HepG2 (cell line): Measurements from ENCODE around the gene FZD7. TPM values are rescaled to one million over a fixed set of nuclear protein-coding genes. Genes with fewer than 3 reads are reported as not detected.

Experiments used
- ATAC-seq: fragments of 200-7000 bp; cut with Tn5 transposase; 3 replicates; pipeline ENCODE4 v1.9.1; 2020; ENCODE audit warnings: mild to moderate bottlenecking, moderate library complexity
- BruUV-seq: library from RNA; stranded (reverse); fragments of 400-500 nt; replicated peaks from 2 replicates; lab custom pipeline; 2021; lab: Mats Ljungman, UMichigan
- CTCF ChIA-PET: fragments of 300-600 bp; formaldehyde crosslinking; extraction: SDS; loops from one replicate; lab custom pipeline; 2021; ENCODE audit warnings: low total read pairs, inconsistent platforms, low intra/inter-chr PET ratio; lab: Yijun Ruan, JAX
- POLR2A ChIA-PET: fragments of 350-600 bp; sonication (Branson Sonifier 250); formaldehyde crosslinking; loops from one replicate; lab custom pipeline; 2020; ENCODE audit warnings: antibody characterized with exemption, inconsistent platforms; lab: Yijun Ruan, JAX
- DNase-seq: peaks from one replicate; pipeline ENCODE4 v3.0.0-alpha.2; 2015; ENCODE audit warnings: low spot score
- FAIRE-seq: peaks from 3 replicates; lab custom pipeline; 2011; peaks lifted over from hg19 to GRCh38; lab: Jason Lieb, UNC
- H2AFZ ChIP-seq: one replicate; pipeline ENCODE4 v1.6.1; 2011; ENCODE audit warnings: low read length, inconsistent platforms
- H3K27ac ChIP-seq: fragments of 300-600 bp; 3 replicates; pipeline ENCODE4 v1.8.0; 2011; ENCODE audit warnings: mixed run types, mild to moderate bottlenecking, mixed read lengths, low read length, inconsistent platforms; ENCODE audit not compliant: insufficient read depth; ENCODE audit errors: extremely low read length
- H3K27me3 ChIP-seq, 2 experiments: fragments of 200-600 bp in 1 of 2; 2 replicates in 1 of 2; 3 replicates in 1 of 2; pipeline versions ENCODE4 v1.6.0 to v1.8.0; 2011; ENCODE audit warnings: low read length in 2 of 2, mild to moderate bottlenecking in 2 of 2, moderate library complexity in 2 of 2, inconsistent platforms in 1 of 2; ENCODE audit not compliant: insufficient read depth in 2 of 2, control insufficient read depth in 1 of 2
- H3K36me3 ChIP-seq, 2 experiments: fragments of 200-600 bp in 1 of 2; replicated peaks in 1 of 2; 2 replicates in 1 of 2; 3 replicates in 1 of 2; pipeline versions ENCODE4 v1.5.1 to v1.8.0; 2011; ENCODE audit warnings: low read length in 2 of 2, inconsistent platforms in 1 of 2; ENCODE audit not compliant: insufficient read depth in 2 of 2, control insufficient read depth in 1 of 2
- H3K4me1 ChIP-seq: 2 replicates; pipeline ENCODE4 v1.5.1; 2012; ENCODE audit warnings: low read length, inconsistent platforms; ENCODE audit not compliant: insufficient read depth
- H3K4me2 ChIP-seq: 2 replicates; pipeline ENCODE4 v1.6.0; 2011; ENCODE audit warnings: low read depth, low read length, inconsistent platforms
- H3K4me3 ChIP-seq, 3 experiments: fragments of 200-600 bp in 1 of 3; sonication (generic), shearing (Covaris generic) in 1 of 3; replicated peaks in 1 of 3; 2 replicates each; pipeline ENCODE4 v1.5.1; 2011 to 2016; ENCODE audit warnings: low read length in 3 of 3, inconsistent platforms in 2 of 3, low read depth in 2 of 3, mild to moderate bottlenecking in 2 of 3, control low read depth in 1 of 3, mixed read lengths in 1 of 3; ENCODE audit not compliant: insufficient read depth in 1 of 3
- H3K79me2 ChIP-seq: one replicate; pipeline ENCODE4 v1.6.1; 2011; ENCODE audit warnings: low read length, inconsistent platforms; ENCODE audit not compliant: insufficient read depth
- H3K9ac ChIP-seq: 2 replicates; pipeline ENCODE4 v1.6.0; 2011; ENCODE audit warnings: mild to moderate bottlenecking, low read depth, low read length, inconsistent platforms; ENCODE audit not compliant: insufficient read depth
- H3K9me3 ChIP-seq: 2 replicates; pipeline ENCODE4 v1.5.1; 2012; ENCODE audit warnings: mild to moderate bottlenecking, low read length
- H4K20me1 ChIP-seq: 2 replicates; pipeline ENCODE4 v1.6.0; 2011; ENCODE audit warnings: inconsistent platforms, mild to moderate bottlenecking, low read length, moderate library complexity; ENCODE audit not compliant: insufficient read depth
- KMT2B ChIP-seq: IDR thresholded peaks from 2 replicates; pipeline ENCODE4 v1.6.1; 2016; ENCODE audit warnings: missing genetic modification reagents, missing compliant biosample characterization
- MAFK ChIP-seq, 2 experiments: IDR thresholded peaks in 1 of 2; conservative IDR thresholded peaks in 1 of 2; 2 replicates each; pipeline ENCODE4 v1.6.1; 2011; ENCODE audit warnings: improper control_type of control experiment in 2 of 2, low read length in 2 of 2
- ZNF17 ChIP-seq: sonication (generic); formaldehyde crosslinking; IDR thresholded peaks from 2 replicates; pipeline ENCODE4 v1.5.0; 2020; ENCODE audit warnings: mild to moderate bottlenecking, missing genetic modification reagents
- ZNF383 ChIP-seq: sonication (generic); formaldehyde crosslinking; IDR thresholded peaks from 2 replicates; pipeline ENCODE4 v1.4.0; 2020; ENCODE audit warnings: missing genetic modification reagents, mild to moderate bottlenecking, borderline replicate concordance
- WGBS: methylation state at CpG from one replicate; pipeline ENCODE4 v1.1.6; 2017; ENCODE audit warnings: low lambda C conversion rate; 5-methylcytosine and 5-hydroxymethylcytosine counted together
- in situ Hi-C: cut with HindIII; loops from 2 replicates; pipeline ENCODE4 v1.10.0; 2017; ENCODE audit warnings: low pct_unique_long_range_greater_than_20kb; ENCODE audit not compliant: extremely low pct_ligation_motif_present
- intact Hi-C: fragments of 100-400 bp; cut with micrococcal nuclease; formaldehyde crosslinking; loops from one replicate; pipeline ENCODE4 v1.10.0; 2022; ENCODE audit not compliant: unreplicated experiment
- polyA plus RNA-seq, 8 experiments: library from polyadenylated mRNA; depleted of rRNA in 3 of 8; stranded (reverse) in 7 of 8; unstranded in 1 of 8; fragments of >200 nt; fragmentation: Illumina TruSeq in 4 of 8; extraction: Trizol in 4 of 8; gene quantifications; 2 replicates each; pipeline versions ENCODE4 v1.2.1 to v1.2.3, GENCODE V29; 2011 to 2016; ENCODE audit warnings: low read depth in 4 of 8, missing spikeins in 1 of 8, mixed read lengths in 1 of 8; ENCODE audit not compliant: insufficient read depth in 1 of 8
- total RNA-seq, 5 experiments: library from RNA; depleted of rRNA; stranded (reverse); fragments of >200 nt; fragmentation: Illumina TruSeq; extraction: Trizol; gene quantifications; 2 replicates each; pipeline ENCODE4 v1.2.3, GENCODE V29; 2016; ENCODE audit warnings: low read depth in 1 of 5

FZD7 gene
- total and polyA plus RNA-seq, 2 of the 13 experiments (the other 11 are each of a cell fraction or from before 2014, with no cell fraction given): 0.13 to 0.38 TPM

- intact Hi-C loops (no loop called here), in situ Hi-C loops (no loop called here)
- Histone ChIP-seq H2AFZ (no peak overlapping the region), H3K27me3 (peaks cover 0 to 9% of the 10 kb centered on the region in 2 experiments; a peak in 2 of 5 replicates), H3K36me3 (no peaks in the 10 kb centered on the region), H3K4me2 (no peak overlapping the region), H3K9ac (no peak overlapping the region), H4K20me1 (no peaks in the 10 kb centered on the region), H3K27ac (no peak overlapping the region), H3K4me3 (no peak overlapping the region), H3K9me3 (no peaks in the 10 kb centered on the region), H3K79me2 (no peaks in the 10 kb centered on the region), H3K4me1 (no peaks in the 10 kb centered on the region)
- FAIRE-seq: no peak
- TF ChIP-seq MAFK (conservative IDR thresholded peaks at IDR 0.05 in 1 of 2, IDR thresholded peaks at IDR 0.05 in 1 of 2; ENCODE audit: low read length in 2 of 2): peak in 1 of 2 experiments; percentile 15; a peak in 1 of 4 replicates
- TF ChIP-seq ZNF17 (CRISPR knock-in tag): no peak
- BruUV-seq: no TSS peak
- ChIA-PET CTCF (no interaction called here), POLR2A (no interaction called here)
- WGBS: 45% methylated on average over 5 of the region's 5 CpGs
- DNase-seq: no peak
- no peak for ATAC-seq
Measured at GRCh38 chr2:202079310-202079709, 45.7 kb downstream of the FZD7 start.

GRCh38 chr2:202084265-202084664, 50.6 kb downstream of the FZD7 start:
- 15% methylated on average over 6 of the region's 6 CpGs for WGBS
- Histone ChIP-seq H3K4me3 (no peak overlapping the region), H3K4me2 (no peak overlapping the region), H3K36me3 (no peaks in the 10 kb centered on the region), H3K27me3 (peaks cover 0 to 2% of the 10 kb centered on the region in 2 experiments; a peak in 1 of 5 replicates), H3K9me3 (no peaks in the 10 kb centered on the region), H2AFZ (no peak overlapping the region), H3K79me2 (no peaks in the 10 kb centered on the region), H3K27ac (no peak overlapping the region), H3K4me1 (no peaks in the 10 kb centered on the region), H3K9ac (no peak overlapping the region)
- no peak for ATAC-seq
- in situ Hi-C loops: no loop called here
- ChIA-PET CTCF (no interaction called here), POLR2A (no interaction called here)
- intact Hi-C loops: no loop called here
- no peak for FAIRE-seq
- BruUV-seq: no TSS peak
- TF ChIP-seq KMT2B (no peak), ZNF383 (no peak)
- TF ChIP-seq, all 625 proteins: peak for 0
- H4K20me1 ChIP-seq: no peaks in the 10 kb centered on the region
- DNase-seq: no peak

Other genes starting within 250 kb of the FZD7 start
- not detected in 2 replicates for gene CDK15, start 227.3 kb upstream of the FZD7 start, total RNA-seq (2016; rRNA removed; fragmentation: Illumina TruSeq; extraction: Trizol)
- gene CDK15, start 227.3 kb upstream of the FZD7 start, polyA plus RNA-seq (2011; rRNA removed): not detected in 2 replicates
- gene KIAA2012, start 39.4 kb downstream of the FZD7 start, total RNA-seq (2016; rRNA removed; fragmentation: Illumina TruSeq; extraction: Trizol): not detected in 2 replicates
- gene KIAA2012, start 39.4 kb downstream of the FZD7 start, polyA plus RNA-seq (2011; rRNA removed): not detected in 2 replicates
- gene SUMO1, start 204.7 kb downstream of the FZD7 start, total RNA-seq (2016; rRNA removed; fragmentation: Illumina TruSeq; extraction: Trizol): 173 and 267 TPM in 2 replicates
- gene SUMO1, start 204.7 kb downstream of the FZD7 start, polyA plus RNA-seq (2011; rRNA removed): 66.6 and 101 TPM in 2 replicates
- gene NOP58, start 231.9 kb downstream of the FZD7 start, total RNA-seq (2016; rRNA removed; fragmentation: Illumina TruSeq; extraction: Trizol): 203 and 220 TPM in 2 replicates
- gene NOP58, start 231.9 kb downstream of the FZD7 start, polyA plus RNA-seq (2011; rRNA removed): 57.8 and 74.9 TPM in 2 replicates